Retinal pigment epithelial cell (primary cell): Measurements from ENCODE around the gene SLC12A5.
"Not testable (repeated sequence)": the region's sequence is repeated elsewhere in the genome, so short reads cannot be mapped to it uniquely, and the experiment has no call there.

ENCODE experiments used
- DNase-seq: peaks from one replicate; pipeline ENCODE4 v3.0.0-alpha.2; 2010; ENCODE audit warnings: low read depth
- H3K4me3 ChIP-seq: 2 replicates; pipeline ENCODE4 v1.5.1; 2011; ENCODE audit warnings: mild to moderate bottlenecking, low read length, control low read depth, moderate library complexity
- TF ChIP-seq, protein P1 (sequence below): conservative IDR thresholded peaks from 2 replicates; pipeline ENCODE4 v1.5.1; 2011; ENCODE audit warnings: low read depth, low read length, control low read depth, inconsistent platforms

The SLC12A5 gene

GRCh38 chr20:45993197-45993951 is 35.6 kb upstream of the SLC12A5 start:
- H3K4me3 ChIP-seq: no peak overlapping the region
- TF ChIP-seq, protein P1, sequence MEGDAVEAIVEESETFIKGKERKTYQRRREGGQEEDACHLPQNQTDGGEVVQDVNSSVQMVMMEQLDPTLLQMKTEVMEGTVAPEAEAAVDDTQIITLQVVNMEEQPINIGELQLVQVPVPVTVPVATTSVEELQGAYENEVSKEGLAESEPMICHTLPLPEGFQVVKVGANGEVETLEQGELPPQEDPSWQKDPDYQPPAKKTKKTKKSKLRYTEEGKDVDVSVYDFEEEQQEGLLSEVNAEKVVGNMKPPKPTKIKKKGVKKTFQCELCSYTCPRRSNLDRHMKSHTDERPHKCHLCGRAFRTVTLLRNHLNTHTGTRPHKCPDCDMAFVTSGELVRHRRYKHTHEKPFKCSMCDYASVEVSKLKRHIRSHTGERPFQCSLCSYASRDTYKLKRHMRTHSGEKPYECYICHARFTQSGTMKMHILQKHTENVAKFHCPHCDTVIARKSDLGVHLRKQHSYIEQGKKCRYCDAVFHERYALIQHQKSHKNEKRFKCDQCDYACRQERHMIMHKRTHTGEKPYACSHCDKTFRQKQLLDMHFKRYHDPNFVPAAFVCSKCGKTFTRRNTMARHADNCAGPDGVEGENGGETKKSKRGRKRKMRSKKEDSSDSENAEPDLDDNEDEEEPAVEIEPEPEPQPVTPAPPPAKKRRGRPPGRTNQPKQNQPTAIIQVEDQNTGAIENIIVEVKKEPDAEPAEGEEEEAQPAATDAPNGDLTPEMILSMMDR: no peak
- no peak for DNase-seq

- H3K4me3 ChIP-seq: no peak overlapping the region
- no peak for DNase-seq
- TF ChIP-seq, protein P1: no peak
These were observed 34.1 kb upstream of the SLC12A5 start for GRCh38 chr20:45994761-45995493.

DNA sequence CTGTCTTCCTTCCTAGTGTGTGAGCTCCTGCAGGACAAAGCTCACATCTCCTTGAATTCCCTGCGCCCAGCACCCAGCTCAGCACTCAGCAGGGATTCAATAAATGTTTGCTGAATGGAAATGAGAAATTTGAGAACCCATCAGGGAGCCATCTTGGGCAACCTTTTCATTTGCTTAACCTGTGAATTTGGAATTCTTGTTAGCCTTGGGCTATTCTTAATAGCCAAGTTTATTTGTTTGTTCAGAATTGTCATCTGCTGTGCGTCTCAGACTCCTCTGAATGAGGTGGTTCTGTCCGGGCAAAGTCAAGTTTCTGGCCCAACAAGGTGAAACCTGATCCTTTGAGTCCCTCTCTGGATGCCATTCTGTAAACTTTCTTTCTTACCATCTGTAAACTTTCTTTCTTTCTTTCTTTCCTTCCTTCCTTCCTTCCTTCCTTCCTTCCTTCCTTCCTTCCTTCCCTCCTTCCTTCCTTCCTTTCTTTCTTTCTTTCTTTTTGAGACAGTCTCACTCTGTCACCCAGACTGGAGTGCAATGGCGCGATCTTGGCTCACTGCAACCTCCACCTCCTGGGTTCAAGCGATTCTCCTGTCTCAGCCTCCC is 33.4 kb upstream of the SLC12A5 start:
- H3K4me3 ChIP-seq, DNase-seq: not testable (repeated sequence)

GRCh38 chr20:45997187-45997586 is 31.8 kb upstream of the SLC12A5 start:
- H3K4me3 ChIP-seq: no peak overlapping the region
- TF ChIP-seq, protein P1: no peak
- no peak for DNase-seq

GRCh38 chr20:45998337-45998736 is 30.7 kb upstream of the SLC12A5 start:
- no peak for DNase-seq
- no peak overlapping the region for H3K4me3 ChIP-seq
- TF ChIP-seq, protein P1: no peak

- no peak overlapping the region for H3K4me3 ChIP-seq
- TF ChIP-seq, protein P1: no peak
- no peak for DNase-seq
These were observed 30.3 kb upstream of the SLC12A5 start for GRCh38 chr20:45998761-45999160.

DNA sequence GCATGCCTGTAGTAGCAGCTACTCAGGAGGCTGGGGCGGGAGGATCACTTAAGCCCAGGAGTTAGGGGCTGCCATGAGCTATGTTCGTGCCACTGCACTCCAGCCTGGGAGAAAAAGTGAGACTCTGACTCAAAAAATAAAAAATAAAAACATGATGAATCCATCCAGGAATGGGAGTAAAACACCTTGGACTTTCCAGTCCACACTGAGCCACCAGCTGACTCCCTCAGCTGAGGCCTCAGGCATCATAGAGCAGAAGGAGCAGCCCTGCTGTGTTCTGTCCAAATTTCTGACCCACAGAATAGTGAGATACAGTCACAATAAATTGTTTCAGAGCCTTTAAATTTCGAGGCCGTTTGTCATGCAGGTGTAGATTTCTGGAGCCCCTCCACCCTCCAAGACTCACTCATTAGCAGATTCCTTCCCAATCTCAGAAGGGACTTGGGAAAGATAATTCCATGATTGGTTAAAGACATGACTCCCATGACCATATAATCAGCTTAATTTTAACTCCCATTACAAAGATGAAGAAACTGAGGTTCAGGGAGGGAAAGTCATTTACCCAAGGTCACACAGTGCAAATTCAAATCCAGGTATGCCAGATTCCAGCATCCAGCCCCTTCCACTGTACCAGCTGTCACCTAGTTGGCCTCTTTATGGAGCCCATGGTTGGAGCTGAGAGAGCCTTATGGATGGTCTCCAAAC is 29.3 kb upstream of the SLC12A5 start:
- TF ChIP-seq, protein P1: no peak
- H3K4me3 ChIP-seq: no peak overlapping the region
- DNase-seq: no peak
